ENCODE results near the gene NRCAM. TPM values are rescaled to one million over a fixed set of nuclear protein-coding genes. Genes with fewer than 3 reads are reported as not detected.

The NRCAM gene
- 1.1 TPM in 1 of 2 replicates, not detected in the other for total RNA-seq

DNA sequence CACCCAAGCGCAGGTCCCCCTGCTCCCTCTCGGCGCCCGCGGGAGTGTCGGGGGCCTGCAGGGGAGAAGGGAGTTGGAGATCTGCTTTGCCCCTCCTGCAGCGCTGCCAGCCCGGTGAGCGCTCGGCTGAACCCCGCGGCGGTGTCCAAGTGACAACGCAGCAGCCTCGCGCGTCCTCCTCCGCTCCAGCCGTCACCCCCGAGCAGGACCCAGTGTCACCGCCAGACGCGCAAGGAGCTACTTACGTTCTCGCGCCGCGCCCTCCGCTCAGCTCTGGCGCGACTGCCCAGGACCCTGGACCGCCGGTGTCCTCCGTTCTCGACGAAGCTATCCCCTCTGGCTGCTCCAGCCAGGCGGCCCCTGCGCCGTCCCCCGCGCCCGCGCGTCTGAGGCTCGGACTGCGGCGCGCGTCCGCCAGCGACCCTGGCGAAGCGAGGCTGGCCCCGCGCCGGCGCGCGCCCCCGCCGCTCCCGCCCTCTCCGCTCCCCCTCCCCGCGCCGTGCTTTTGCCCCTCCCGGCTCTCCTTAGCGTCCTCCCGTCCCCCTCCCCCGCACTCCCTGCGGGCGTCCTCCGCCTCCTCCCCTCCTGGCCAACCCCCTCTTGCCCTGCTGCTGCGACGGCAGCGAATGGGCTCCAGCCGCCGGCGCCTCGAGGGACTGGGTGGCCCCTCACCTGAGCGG is at the start of gene NRCAM:
NRCAM (minus strand) TSS at position 439 of the 680 bp plus-strand sequence. CDS start 216,372 bp downstream, outside the sequence.

DNA sequence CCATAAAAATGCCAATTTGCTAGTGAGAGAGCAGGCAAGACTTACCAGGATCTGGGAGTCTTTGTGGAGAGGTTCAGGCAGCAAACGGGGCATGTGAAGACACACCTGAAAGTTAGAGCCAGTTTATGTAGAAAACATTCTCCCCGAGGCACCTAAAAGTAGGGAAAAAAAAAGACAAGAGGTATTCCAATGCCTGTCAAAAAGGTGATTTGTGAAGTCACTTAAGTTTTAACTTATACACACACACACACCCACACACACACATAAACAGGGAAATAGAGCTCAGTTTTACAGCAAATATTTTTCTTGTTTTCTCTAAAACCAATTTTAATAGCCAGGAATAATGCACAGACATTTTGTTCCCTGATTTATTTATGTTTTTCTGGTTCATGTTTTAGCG is 326.0 kb downstream of the NRCAM start, which contains the start of gene LAMB4:
LAMB4 (minus strand) TSS at position 101 of the 400 bp plus-strand sequence. CDS start 7,197 bp downstream, outside the sequence.

Other genes with a start within 250 kb of the NRCAM start
- 19.0 and 25.7 TPM in 2 replicates for gene PNPLA8, start 69.7 kb upstream of the NRCAM start, total RNA-seq
- gene THAP5, start 113.3 kb upstream of the NRCAM start, total RNA-seq: 11.8 and 12.9 TPM in 2 replicates
- gene DNAJB9, start 113.4 kb upstream of the NRCAM start, total RNA-seq: 13.5 and 23.0 TPM in 2 replicates

Measured in myometrial cell (primary cell).